Activated T-cell treated with anti-CD3 and anti-CD28 coated beads, Interleukin-2, amount 50 U/mL, for 24 hours (primary cell): ENCODE data around the gene HESX1.
A peak's percentile ranks its signal among the peaks of the same experiment; 100 is the strongest.

ENCODE experiments used
- DNase-seq: peaks from one replicate; pipeline ENCODE4 v3.0.0-alpha.2; 2020
- H3K27ac Mint-ChIP-seq: 2 replicates; pipeline ENCODE4 v1.8.0; 2020; ENCODE audit warnings: mild to moderate bottlenecking, mixed read lengths
- H3K27me3 Mint-ChIP-seq: 2 replicates; pipeline ENCODE4 v1.8.0; 2020; ENCODE audit warnings: mixed read lengths
- H3K36me3 Mint-ChIP-seq: 2 replicates; pipeline ENCODE4 v1.8.0; 2020; ENCODE audit warnings: low read depth, mixed read lengths
- H3K4me1 Mint-ChIP-seq: 2 replicates; pipeline ENCODE4 v1.8.0; 2020; ENCODE audit warnings: low read depth, mixed read lengths
- H3K4me3 Mint-ChIP-seq: 2 replicates; pipeline ENCODE4 v1.8.0; 2020; ENCODE audit warnings: mild to moderate bottlenecking, moderate library complexity, mixed read lengths
- H3K9me3 Mint-ChIP-seq: 2 replicates; pipeline ENCODE4 v1.8.0; 2020; ENCODE audit warnings: mixed read lengths

Gene HESX1

DNA sequence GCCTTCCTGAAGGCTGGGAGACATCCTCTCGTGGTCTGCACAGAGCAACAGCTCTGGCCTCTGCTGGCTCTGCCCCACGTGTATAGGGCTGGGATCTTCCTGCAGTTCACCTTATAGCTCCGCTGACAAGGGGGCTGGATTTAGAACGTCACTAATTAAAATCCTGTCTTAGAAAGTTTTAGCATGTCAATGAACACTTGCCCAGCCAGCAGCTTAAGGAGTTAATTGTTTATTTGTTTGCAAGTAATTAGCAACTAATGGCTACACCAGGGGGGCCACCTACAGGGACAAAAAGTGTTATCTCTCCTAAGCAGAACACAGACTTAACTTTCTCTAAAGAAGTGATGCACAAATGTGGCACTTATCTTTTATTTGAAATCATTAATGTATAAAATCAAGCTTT, at the start of gene HESX1:
TSS of gene HESX1 (minus strand) at position 84 of the 403 bp plus-strand sequence. CDS start at position 24, 60 bp downstream.
- no peak within 1 kb of the TSS for H3K4me3 Mint-ChIP-seq
- no peaks in the 10 kb centered on the region for H3K4me1 Mint-ChIP-seq
- H3K36me3 Mint-ChIP-seq: no peaks in the 10 kb centered on the region
- DNase-seq: no peak
- no peaks in the 10 kb centered on the region for H3K9me3 Mint-ChIP-seq
- H3K27me3 Mint-ChIP-seq: peaks cover 21% of the 10 kb centered on the region
- no peak within 1 kb of the TSS for H3K27ac Mint-ChIP-seq

GRCh38 chr3:57244946-57245345, 45.2 kb upstream of the HESX1 start:
- H3K9me3 Mint-ChIP-seq: no peaks in the 10 kb centered on the region
- H3K4me3 Mint-ChIP-seq: no peak overlapping the region
- no peaks in the 10 kb centered on the region for H3K27me3 Mint-ChIP-seq
- no peak for DNase-seq
- H3K4me1 Mint-ChIP-seq: no peaks in the 10 kb centered on the region
- H3K36me3 Mint-ChIP-seq: peaks cover 85% of the 10 kb centered on the region
- H3K27ac Mint-ChIP-seq: no peak overlapping the region

- H3K4me1 Mint-ChIP-seq: peaks cover 27% of the 10 kb centered on the region
- no peak overlapping the region for H3K4me3 Mint-ChIP-seq
- peaks cover 2% of the 10 kb centered on the region for H3K9me3 Mint-ChIP-seq
- DNase-seq: no peak
- peaks cover 43% of the 10 kb centered on the region for H3K36me3 Mint-ChIP-seq
- H3K27ac Mint-ChIP-seq: no peak overlapping the region
- no peaks in the 10 kb centered on the region for H3K27me3 Mint-ChIP-seq
Observed at GRCh38 chr3:57234613-57235575, 35.1 kb upstream of the HESX1 start.

GRCh38 chr3:57233799-57234198, 34.0 kb upstream of the HESX1 start:
- Mint-ChIP-seq H3K27ac (no peak overlapping the region), H3K36me3 (peaks cover 32% of the 10 kb centered on the region), H3K27me3 (no peaks in the 10 kb centered on the region), H3K9me3 (peaks cover 1% of the 10 kb centered on the region), H3K4me3 (no peak overlapping the region), H3K4me1 (peaks cover 37% of the 10 kb centered on the region)
- DNase-seq: no peak

GRCh38 chr3:57230006-57230405, 30.2 kb upstream of the HESX1 start:
- no peak for DNase-seq
- H3K4me3 Mint-ChIP-seq: no peak overlapping the region
- H3K27me3 Mint-ChIP-seq: no peaks in the 10 kb centered on the region
- no peak overlapping the region for H3K27ac Mint-ChIP-seq
- H3K4me1 Mint-ChIP-seq: peaks cover 45% of the 10 kb centered on the region
- H3K36me3 Mint-ChIP-seq: peaks cover 12% of the 10 kb centered on the region
- H3K9me3 Mint-ChIP-seq: no peaks in the 10 kb centered on the region

GRCh38 chr3:57227930-57228751, 28.4 kb upstream of the HESX1 start:
- no peaks in the 10 kb centered on the region for H3K27me3 Mint-ChIP-seq
- H3K36me3 Mint-ChIP-seq: peaks cover 9% of the 10 kb centered on the region
- DNase-seq: peak; percentile 64
- peak overlapping the region; percentile 88 for H3K4me3 Mint-ChIP-seq
- no peaks in the 10 kb centered on the region for H3K9me3 Mint-ChIP-seq
- peaks cover 40% of the 10 kb centered on the region for H3K4me1 Mint-ChIP-seq
- peak overlapping the region; percentile 81 for H3K27ac Mint-ChIP-seq

DNA sequence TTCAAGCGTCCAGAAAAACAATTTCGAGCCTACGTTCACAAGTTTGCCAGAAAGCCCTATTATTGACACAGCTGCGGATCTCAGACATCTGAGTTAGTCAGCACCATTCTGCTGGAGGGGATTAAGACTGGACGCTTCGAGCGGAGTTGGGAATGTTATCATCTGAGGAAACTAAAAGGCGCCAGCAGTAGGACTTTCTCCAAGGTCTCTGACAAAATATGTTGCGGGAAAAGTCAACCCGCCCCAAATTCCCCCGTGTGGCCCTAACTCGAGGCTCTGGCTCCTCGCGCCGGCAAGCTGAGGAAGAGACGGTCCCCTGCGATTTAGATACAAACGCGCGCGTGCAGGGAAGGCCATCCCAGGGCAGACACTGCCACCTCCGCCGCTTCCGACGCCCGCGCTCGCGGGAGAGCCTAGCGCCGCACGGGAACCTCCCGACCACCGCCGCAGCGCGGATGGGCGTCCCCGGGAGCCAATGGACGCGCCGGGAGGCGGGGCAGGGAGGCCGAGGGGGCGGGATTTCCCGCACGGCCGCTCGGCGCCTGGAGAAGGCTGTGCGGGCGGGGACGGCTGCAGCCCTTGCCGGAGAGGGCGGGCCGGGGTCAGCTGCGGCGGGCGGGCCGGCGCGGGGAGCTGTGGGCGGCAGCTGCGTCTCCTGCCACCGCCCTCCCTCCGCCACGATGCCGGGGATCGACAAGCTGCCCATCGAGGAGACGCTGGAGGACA, 27.6 kb upstream of the HESX1 start, which contains the start of gene APPL1:
TSS of gene APPL1 (plus strand) at position 526 of the 726 bp plus-strand sequence. CDS start at position 681, 155 bp downstream.
- H3K4me1 Mint-ChIP-seq: peaks cover 37% of the 10 kb centered on the region
- peak within 1 kb of the TSS; percentile 81 for H3K27ac Mint-ChIP-seq
- no peaks in the 10 kb centered on the region for H3K27me3 Mint-ChIP-seq
- peak within 1 kb of the TSS; percentile 88 for H3K4me3 Mint-ChIP-seq
- peaks cover 8% of the 10 kb centered on the region for H3K36me3 Mint-ChIP-seq
- H3K9me3 Mint-ChIP-seq: no peaks in the 10 kb centered on the region
- peak; percentile 95 for DNase-seq

GRCh38 chr3:57226176-57226575, 26.4 kb upstream of the HESX1 start:
- Mint-ChIP-seq H3K36me3 (peaks cover 5% of the 10 kb centered on the region), H3K4me1 (peaks cover 29% of the 10 kb centered on the region), H3K27ac (no peak overlapping the region), H3K9me3 (no peaks in the 10 kb centered on the region), H3K27me3 (no peaks in the 10 kb centered on the region), H3K4me3 (no peak overlapping the region)
- DNase-seq: no peak

GRCh38 chr3:57224856-57225255, 25.1 kb upstream of the HESX1 start:
- peaks cover 5% of the 10 kb centered on the region for H3K36me3 Mint-ChIP-seq
- H3K4me1 Mint-ChIP-seq: peaks cover 23% of the 10 kb centered on the region
- DNase-seq: no peak
- H3K27me3 Mint-ChIP-seq: no peaks in the 10 kb centered on the region
- H3K27ac Mint-ChIP-seq: no peak overlapping the region
- no peak overlapping the region for H3K4me3 Mint-ChIP-seq
- H3K9me3 Mint-ChIP-seq: no peaks in the 10 kb centered on the region

- H3K4me3 Mint-ChIP-seq: no peak overlapping the region
- peaks cover 4% of the 10 kb centered on the region for H3K4me1 Mint-ChIP-seq
- no peak for DNase-seq
- H3K36me3 Mint-ChIP-seq: no peaks in the 10 kb centered on the region
- no peaks in the 10 kb centered on the region for H3K27me3 Mint-ChIP-seq
- H3K9me3 Mint-ChIP-seq: no peaks in the 10 kb centered on the region
- no peak overlapping the region for H3K27ac Mint-ChIP-seq
Observed at GRCh38 chr3:57221883-57222282, 22.1 kb upstream of the HESX1 start.

- H3K9me3 Mint-ChIP-seq: no peaks in the 10 kb centered on the region
Observed at GRCh38 chr3:57206423-57206822, 6.6 kb upstream of the HESX1 start.

GRCh38 chr3:57194641-57195040, 5.1 kb downstream of the HESX1 start:
- no peaks in the 10 kb centered on the region for H3K4me1 Mint-ChIP-seq
- DNase-seq: no peak

More at GRCh38 chr3:57206423-57206822, 6.6 kb upstream of the HESX1 start:
- Mint-ChIP-seq H3K27ac (no peak overlapping the region), H3K4me1 (no peaks in the 10 kb centered on the region), H3K4me3 (no peak overlapping the region), H3K27me3 (no peaks in the 10 kb centered on the region), H3K36me3 (no peaks in the 10 kb centered on the region)
- no peak for DNase-seq

DNA sequence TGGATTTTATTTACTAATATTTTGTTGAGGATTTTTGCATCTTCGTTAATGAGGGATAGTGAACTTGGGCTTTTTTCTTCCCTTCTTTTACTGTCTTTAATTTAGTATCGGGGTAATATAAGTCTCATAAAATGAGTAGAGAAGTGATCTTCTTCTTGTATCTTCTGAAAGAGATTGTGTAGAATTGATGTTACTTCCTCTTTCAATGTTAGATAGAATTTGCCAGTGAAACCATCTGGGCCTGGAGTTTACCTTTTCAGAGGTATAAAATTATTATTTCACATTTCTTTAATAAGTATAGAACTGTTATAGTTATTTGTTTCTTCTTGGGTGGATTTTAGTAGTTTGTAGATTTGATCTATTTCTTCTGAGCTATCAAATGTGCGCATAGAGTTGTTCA, 7.8 kb downstream of the HESX1 start:
- H3K27me3 Mint-ChIP-seq: peaks cover 28% of the 10 kb centered on the region
- H3K4me1 Mint-ChIP-seq: no peaks in the 10 kb centered on the region
- H3K4me3 Mint-ChIP-seq: no peak overlapping the region
- no peak overlapping the region for H3K27ac Mint-ChIP-seq
- no peaks in the 10 kb centered on the region for H3K36me3 Mint-ChIP-seq
- no peak for DNase-seq
- no peaks in the 10 kb centered on the region for H3K9me3 Mint-ChIP-seq

More at GRCh38 chr3:57194641-57195040, 5.1 kb downstream of the HESX1 start:
- Mint-ChIP-seq H3K9me3 (no peaks in the 10 kb centered on the region), H3K27me3 (peaks cover 35% of the 10 kb centered on the region), H3K27ac (no peak overlapping the region), H3K36me3 (no peaks in the 10 kb centered on the region), H3K4me3 (no peak overlapping the region)

DNA sequence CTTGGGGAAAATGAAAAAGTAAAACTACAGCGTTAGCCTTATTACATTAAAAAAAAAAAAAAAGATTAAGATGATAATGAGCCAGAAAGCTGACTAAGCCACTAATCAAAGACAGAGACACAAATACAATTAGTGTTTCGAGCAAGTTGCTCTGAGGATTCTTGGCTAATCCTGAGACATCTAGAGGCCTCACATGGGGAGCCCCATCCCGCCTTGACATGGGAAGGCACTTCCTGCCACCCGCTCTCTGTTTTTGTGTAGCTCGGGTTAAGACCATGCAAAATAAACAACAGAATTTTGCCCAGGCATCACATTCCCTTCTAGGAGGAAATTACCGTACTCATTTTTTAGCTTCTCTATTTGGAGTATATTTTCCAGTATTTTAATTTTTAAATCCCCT, 15.3 kb downstream of the HESX1 start:
- no peaks in the 10 kb centered on the region for H3K36me3 Mint-ChIP-seq
- H3K4me1 Mint-ChIP-seq: no peaks in the 10 kb centered on the region
- no peaks in the 10 kb centered on the region for H3K9me3 Mint-ChIP-seq
- H3K27me3 Mint-ChIP-seq: peaks cover 4% of the 10 kb centered on the region
- H3K27ac Mint-ChIP-seq: no peak overlapping the region
- H3K4me3 Mint-ChIP-seq: no peak overlapping the region
- no peak for DNase-seq
